HG03521 (cell line): ENCODE measurements around the gene SMYD3.
A peak's percentile ranks its signal among the peaks of the same experiment; 100 is the strongest.

Experiments
- ATAC-seq: cut with Tn5 transposase; IDR thresholded peaks from one replicate; pipeline ENCODE4 v1.9.1; 2021; ENCODE audit warnings: mild to moderate bottlenecking, moderate library complexity; ENCODE audit not compliant: unreplicated experiment

Gene SMYD3

DNA sequence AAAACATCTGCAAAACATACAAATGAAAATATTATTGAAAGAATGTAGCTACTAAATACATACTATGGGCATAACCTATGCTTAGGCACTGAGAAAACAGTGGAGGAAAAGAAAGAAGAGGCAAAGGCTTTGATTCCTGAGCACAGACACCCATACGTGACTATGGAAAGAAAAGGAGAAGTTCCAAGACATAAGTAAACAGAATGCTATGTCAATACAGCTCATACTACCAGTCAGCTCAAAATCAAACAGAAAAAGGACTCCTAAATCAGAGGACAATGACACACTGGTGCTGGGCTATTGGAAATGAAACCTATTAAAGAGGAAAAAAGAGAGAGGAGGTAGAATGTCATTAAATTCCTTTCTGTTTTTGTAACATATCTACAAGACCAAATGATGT lies 225.4 kb downstream of the SMYD3 start:
- no peak for ATAC-seq

DNA sequence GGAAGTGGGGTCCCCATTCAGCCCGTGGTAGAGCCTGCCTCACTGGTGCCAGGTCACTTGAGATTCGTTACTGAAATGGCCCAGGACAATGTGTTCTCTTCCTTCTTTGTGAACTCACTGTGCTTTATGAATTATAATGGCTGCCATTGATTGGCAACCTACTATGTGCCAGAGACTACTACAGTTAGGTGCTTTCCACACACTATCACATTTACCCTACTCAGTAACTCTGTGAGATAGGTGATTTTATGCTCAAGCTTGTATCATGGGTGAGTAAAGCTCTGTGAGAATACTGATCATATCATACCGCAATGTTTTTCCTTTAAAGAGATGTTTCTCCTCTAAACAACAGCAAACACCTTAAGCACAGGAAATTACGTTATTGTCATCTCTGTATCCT lies 225.9 kb downstream of the SMYD3 start:
- ATAC-seq = no peak

GRCh38 chr1:246280551-246280950 lies 226.5 kb downstream of the SMYD3 start:
- ATAC-seq = no peak

DNA sequence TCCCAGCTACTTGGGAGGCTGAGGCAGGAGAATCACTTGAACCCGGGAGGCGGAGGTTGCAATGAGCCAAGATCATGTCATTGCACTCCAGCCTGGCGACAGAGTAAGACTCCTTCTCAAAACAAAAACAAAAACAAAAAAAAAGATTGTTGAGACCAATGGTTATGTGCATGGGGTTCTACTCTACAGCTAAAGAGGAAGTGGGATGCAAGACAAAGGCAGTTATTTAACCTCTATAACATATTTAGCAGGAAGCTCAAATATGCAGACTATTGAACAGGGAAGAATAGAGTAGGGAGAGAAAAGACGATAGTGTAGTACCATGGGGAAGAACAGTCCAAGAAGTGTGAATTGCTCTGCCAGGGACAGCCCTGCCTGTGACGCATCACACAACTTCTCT lies 227.7 kb downstream of the SMYD3 start:
- no peak for ATAC-seq

DNA sequence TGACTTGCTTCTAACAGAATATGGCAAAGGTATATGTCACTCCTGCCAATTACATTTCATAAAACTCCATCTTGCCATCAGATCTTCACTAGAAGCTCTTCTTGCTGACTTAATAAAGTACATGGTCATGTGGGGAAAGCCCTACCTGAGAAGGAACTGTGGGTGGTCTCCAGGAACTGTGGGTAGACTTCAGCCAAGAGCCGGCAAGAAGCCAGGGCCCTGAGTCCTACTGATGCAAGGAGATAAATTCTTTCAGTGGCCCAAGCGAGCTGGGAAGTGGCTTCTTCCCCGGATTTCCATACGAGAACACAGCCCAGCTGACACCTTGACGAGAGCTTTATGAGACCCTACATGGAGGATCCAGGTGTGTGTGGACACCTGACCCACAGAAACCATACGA lies 228.7 kb downstream of the SMYD3 start:
- no peak for ATAC-seq

- no peak for ATAC-seq
Measured at GRCh38 chr1:246275036-246275435, 232.0 kb downstream of the SMYD3 start.

- ATAC-seq = no peak
Measured at GRCh38 chr1:246274186-246274585, 232.9 kb downstream of the SMYD3 start.

- ATAC-seq = no peak
Measured at GRCh38 chr1:246271516-246271915, 235.6 kb downstream of the SMYD3 start.

DNA sequence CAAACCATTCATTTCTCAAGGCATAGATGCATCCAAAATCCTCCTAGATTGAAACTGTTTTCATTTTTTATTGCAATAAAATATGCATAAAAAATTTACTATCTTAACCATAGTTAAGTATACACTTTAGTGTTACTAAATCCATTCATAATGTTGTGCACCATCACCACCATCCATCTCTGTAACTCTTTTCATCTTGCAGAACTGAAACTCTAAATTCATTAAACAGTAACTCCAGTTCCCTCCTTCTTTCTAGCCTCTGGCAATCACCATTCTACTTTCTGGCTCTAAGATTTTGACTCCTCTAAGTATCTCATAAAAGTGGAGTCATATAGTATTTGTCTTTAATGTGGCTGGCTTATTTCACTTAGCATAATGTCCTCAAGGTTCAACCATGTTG lies 236.8 kb downstream of the SMYD3 start:
- peak; percentile 68 for ATAC-seq

GRCh38 chr1:246269466-246269865 lies 237.6 kb downstream of the SMYD3 start:
- no peak for ATAC-seq

GRCh38 chr1:246267896-246268295 lies 239.2 kb downstream of the SMYD3 start:
- ATAC-seq = no peak

GRCh38 chr1:246267426-246267825 lies 239.7 kb downstream of the SMYD3 start:
- no peak for ATAC-seq

GRCh38 chr1:246265481-246265880 lies 241.6 kb downstream of the SMYD3 start:
- no peak for ATAC-seq

- ATAC-seq = no peak
Measured at GRCh38 chr1:246262281-246262680, 244.8 kb downstream of the SMYD3 start.

- no peak for ATAC-seq
Measured at GRCh38 chr1:246261639-246262038, 245.4 kb downstream of the SMYD3 start.

DNA sequence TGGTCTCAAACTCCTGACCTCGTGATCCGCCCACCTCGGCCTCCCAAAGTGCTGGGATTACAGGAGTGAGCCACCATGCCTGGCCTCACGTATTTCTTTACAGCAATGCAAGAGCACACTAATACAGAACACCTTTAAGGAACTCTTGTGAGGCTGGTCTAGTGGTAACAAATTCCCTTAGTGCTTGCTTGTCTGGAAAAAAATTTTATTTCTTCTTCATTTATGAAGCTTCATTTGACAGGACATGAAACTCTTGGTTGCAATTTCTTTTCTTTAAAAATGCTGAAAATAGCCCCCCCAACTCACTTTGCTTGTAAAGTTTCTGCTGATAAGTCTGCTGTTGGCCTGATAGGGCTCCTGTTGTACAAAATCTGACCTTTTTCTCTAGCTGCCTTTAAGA lies 248.8 kb downstream of the SMYD3 start:
- no peak for ATAC-seq

GRCh38 chr1:246255773-246256172 lies 251.3 kb downstream of the SMYD3 start:
- no peak for ATAC-seq

DNA sequence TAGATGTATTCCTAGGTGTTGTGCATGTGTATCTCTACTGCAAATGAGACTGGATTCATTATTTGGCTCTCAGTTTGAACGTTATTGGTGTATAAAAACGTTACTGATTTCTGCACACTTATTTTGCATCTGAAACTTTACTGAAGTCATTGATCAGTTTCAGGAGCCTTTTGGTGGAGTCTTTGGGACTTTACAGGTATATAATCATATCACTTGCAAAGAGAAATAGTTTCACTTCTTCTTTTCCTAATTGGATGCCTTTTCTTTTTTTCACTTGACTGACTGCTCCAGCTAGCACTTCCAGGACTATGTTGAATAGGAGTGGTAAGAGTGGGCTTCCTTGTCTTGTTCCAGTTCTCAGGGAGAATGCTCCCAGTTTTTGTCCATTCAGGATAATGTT lies 252.2 kb downstream of the SMYD3 start:
- no peak for ATAC-seq

GRCh38 chr1:246246430-246246829 lies 260.6 kb downstream of the SMYD3 start:
- no peak for ATAC-seq

- ATAC-seq = no peak
Measured at GRCh38 chr1:246245541-246245940, 261.5 kb downstream of the SMYD3 start.

DNA sequence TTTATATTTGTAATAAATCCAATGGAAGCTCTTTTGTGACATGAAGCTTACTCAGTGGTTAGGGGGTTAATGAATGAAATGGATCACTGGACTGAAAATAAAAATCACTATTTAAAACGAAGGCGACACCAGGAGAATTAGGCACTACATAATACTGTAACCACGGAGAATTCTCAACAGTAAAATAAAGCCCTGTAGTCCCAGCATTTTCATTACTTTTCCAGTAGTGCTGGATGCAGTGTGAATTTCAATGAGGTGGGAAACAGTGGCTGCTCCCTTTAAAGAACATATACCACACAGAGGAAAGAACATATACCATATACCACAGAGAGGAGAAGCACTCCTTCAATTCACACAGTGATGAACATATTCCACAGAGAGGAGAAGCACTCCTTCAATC lies 275.0 kb downstream of the SMYD3 start:
- ATAC-seq = no peak

DNA sequence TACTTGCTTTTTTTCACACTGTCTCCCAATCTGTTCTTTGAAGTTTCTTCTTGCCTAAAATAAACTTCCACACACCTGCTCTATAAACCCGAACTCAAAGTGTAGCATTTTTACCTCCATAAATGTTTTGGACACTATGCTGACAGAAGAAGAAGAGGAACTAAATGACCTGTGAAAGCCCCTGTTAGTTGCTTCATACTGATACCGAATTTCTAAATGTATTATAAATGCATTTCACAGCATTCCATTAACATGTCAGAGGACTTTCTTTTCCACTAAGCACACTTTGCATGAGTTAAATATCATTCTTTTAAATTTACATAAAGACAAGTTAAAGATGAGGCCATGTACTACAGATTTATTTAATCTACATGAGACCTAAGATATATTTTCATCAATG lies 281.0 kb downstream of the SMYD3 start:
- ATAC-seq = no peak

DNA sequence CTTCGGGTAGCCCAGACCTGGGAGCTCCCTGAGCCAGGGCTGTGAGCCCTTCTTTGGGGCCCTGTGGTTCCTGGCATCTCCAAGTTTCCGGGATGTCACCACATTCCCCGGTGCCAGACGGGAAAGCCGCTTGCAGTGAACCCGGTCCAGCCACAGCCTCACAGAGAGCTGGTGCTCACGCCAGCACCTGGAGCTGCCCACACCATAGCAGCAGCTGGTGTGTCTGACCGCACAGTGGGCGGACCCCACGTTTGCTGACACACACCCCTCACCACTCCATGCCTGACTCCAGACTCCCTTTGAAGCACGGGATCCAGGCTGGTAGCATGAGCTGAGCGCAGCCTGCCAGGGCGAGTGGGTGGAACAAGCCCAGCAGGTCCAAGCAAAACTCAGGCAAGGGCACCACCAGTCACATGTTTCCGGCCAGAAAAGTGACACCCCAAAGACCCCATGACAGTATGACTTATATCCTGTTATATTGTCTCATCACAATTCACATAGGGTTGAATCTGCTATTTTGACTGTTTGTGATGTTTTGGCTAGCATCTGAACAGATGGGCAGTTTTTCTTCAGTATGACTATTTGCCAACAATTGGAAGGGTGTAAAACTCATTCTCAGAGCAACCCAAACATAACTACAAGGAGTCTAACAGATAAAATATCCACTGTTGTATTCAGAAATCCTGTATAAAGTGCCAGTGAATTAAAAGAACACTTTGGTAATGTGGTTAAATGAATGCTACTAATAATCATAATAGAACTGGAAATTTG lies 285.4 kb downstream of the SMYD3 start:
- no peak for ATAC-seq
